Fibroblast of peridontal ligament (primary cell): ENCODE data around the gene HNRNPH3.

Source experiments
- DNase-seq: peaks from one replicate; pipeline ENCODE4 v3.0.0-alpha.2; 2010; ENCODE audit errors: extremely low read depth

The HNRNPH3 gene

DNA sequence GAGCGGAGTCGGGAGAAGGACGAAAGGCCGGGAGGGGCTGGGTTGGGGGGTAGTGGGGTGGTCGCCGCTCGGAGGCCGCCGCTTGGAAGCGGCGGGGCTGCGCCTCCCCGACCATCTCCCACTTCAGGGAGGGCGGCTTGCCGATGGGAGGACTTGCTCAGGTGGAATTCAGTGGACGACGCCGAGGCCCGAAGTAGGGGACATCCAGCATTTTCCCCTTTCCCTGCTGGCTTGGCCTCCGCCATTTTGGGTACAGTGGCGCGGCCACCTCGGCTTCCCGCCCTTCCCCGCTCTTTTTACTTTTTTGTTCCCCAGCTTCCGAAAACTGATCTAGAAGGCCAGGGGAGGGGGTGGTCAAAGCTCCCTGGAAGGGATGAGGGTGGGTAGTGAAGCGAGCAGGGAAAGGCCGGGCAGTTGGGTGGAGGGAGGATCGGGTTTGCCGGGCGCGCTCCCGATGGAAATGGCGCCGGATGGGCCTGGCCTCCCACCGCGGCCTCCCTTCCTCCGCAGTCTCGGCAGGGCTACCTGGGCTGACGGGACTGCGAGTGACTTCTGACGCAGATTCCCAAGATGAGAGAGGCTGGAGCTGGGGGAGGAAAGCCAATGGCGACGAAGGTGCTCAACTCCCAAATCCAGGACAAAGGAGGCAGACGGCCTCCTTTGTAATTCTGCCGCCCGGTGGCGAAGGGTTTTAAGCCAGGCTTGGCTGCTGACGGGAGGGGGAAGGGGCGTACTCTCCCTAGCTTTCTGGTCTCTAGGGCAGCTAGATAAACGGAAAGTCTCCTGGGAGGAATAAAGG is 594 bp downstream of the HNRNPH3 start, which contains the start of gene PBLD:
PBLD (minus strand) TSS at position 670 of the 799 bp plus-strand sequence. CDS start 26,084 bp downstream, outside the sequence.
- peak; percentile 84 for DNase-seq

DNA sequence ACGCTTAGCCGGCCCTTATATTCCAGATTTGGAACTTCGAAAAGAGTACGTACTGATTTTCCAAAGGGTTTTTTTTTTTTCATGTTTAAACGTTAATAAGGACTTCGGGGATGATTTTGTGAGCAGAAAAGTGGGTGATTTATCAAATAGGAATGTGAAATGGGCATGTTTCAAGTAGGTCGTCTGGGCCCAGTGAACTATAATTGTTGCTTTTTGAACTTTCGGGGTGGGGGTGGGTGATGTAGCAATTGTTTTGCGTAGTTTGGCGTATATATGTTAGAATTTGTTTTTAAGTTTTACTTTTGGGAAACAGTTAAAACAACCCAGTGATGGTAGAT is 1.2 kb downstream of the HNRNPH3 start:
- peak; percentile 77 for DNase-seq

DNA sequence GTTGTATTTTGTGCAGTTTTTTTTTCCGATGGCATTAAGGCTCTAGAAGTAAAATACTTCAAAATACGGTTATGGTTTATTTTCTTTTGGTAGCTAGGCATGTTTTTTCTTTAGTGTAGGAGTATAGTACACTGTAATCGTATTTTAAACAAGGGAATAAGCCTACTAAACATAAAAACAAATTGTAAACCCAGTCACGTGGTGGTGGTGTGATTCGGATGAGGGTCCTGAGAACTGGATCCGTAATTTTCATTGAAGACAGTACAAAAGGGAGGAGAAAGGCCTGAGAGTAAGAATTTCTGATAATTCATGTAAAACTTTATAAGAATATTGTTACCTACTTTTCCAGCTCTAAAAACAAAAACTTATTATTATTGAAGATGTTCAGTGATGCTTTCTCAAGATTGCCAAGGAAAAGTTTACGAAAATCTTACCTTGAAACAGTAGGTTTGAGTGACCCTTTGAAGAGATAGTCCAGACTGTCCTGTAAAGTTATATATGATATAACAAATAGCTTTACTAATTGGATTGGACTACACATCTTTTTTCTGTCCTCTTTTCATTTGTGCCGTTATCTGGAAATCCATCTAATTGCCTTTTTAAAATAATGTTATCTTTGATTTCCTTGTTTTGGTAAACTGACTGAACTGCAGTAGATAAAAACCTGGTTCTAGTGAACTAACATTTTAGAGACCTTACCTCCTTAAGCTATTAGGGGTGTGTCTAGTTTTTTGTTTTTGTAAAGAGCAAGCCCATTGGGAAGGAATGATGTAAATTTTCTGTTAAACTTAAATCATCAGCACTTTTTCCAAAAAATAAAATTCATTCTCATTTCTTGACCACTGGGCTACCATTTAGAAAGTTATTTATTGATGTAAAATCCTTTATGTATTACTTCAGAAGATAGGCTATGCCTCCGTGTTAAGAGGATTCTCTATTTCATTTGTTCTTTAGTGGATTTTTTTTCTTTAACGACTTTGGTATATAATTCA is 1.9 kb downstream of the HNRNPH3 start:
- DNase-seq: no peak

DNA sequence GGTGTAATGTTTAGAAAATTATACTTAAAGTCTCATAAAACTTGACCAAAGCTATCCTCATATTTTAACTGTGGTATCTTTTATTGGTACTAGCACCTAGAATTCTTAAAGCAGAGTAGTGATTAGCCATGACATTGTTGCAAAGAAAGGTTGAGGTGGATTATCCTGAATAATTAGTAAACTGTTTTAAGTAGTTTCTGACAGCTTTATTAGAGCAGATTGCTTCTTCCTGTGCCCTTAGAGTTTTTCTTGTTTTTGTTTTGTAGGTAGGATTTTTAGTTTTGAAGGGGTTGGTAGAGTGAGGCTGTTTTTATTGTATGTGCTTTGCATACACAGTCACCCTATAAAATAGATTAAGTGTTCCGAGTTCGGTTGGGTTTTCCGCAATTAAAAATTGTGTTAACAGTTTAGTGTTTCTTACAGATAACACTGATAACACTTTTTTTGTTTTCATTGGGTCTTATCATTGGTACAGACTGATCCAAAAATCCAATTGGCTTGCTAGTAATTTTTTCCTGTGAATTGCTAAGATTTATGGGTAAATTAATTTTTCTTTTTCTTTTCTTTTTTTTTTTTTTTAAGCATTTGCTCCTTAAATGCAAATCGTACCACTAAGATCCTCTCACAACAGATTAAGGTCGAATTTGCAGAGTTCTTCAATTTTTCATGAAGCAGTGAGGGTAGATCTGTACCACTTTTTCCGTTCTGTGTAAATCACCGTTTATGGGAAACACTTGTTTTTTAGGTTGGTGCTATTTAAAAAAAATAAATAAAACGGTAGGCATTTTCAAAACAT is 3.0 kb downstream of the HNRNPH3 start:
- no peak for DNase-seq

DNA sequence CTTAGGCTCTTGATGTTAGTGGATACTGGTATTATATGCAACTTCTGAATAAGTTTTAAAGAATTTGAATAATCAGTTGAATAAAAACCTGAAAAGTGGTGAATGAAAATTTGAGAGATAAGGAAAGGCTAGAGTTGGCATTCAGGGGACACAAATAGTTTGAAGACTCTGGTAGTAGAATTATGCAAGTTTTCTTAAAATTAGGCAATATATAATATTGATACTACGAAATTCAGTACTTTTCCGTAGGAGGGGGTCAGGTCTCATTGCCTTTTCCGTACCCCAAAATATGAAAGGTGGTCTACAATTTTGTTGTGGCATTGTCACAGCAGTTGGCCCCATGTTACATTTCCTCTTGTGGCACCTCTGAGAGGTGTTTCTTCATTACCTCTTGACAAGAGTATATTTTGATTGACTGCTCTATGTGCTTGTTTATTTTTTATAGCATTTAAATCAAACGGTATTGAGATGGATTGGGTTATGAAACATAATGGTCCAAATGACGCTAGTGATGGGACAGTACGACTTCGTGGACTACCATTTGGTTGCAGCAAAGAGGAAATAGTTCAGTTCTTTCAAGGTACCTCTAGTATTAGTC is 5.0 kb downstream of the HNRNPH3 start:
- no peak for DNase-seq

DNA sequence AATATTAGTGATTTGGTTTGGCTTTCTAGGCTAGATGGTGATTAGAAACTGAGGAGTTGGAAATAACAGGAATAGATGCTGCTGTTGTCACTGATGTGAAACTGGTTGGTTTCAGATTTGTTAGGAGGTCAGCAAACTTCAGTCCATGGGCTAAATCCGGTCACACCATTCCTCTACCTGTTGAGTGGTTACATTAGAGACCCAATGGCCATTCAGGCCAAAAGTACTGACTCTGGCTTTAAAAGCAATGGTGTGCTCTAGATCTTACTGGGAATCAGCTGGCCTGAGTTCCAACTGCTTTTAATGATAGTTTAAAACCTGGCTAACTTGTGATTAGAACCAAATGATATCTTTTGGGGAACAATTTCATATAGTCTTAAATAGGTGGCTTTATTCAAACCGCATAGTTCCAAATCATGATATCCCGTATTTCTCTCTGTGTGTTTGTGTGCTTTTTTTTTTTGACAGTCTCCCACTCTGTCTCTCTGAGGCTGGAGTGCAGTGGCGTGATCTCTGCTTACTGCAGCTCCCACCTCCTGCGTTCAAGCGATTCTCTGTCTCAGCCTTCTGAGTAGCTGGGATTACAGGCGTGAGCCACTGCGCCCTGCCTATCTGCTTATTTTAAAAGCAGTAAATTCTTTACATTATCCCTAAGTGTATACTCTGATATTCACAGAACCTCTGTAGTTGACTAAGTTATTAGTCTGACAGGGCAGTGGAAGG is 8.7 kb downstream of the HNRNPH3 start:
- DNase-seq: no peak

DNA sequence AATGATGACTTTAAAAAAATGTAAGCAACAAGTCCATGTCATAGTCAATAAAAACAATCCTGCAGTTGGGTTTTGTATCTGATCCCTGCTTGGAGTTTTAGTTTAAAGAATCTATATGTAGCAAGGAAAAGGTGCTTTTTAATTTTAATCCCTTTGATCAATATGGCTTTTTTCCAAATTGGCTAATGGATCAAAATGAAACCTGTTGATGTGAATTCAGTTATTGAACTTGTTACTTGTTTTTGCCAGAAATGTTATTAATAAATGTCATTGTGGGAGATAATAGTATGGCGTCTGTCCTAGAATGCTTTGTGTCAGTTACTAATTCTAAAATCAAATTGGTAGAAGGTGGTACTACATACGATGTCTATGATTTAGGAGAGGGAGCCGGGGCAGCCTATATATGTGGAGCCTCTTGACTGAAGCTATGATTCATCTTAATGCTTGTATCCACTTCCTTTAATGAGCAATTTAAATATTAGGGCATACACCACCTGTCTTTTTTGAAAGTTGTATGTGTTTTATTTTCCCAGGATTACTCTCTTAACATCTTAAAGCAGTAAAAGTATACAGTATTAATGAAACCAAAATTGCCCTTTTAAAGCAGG is 11.1 kb downstream of the HNRNPH3 start:
- no peak for DNase-seq

DNA sequence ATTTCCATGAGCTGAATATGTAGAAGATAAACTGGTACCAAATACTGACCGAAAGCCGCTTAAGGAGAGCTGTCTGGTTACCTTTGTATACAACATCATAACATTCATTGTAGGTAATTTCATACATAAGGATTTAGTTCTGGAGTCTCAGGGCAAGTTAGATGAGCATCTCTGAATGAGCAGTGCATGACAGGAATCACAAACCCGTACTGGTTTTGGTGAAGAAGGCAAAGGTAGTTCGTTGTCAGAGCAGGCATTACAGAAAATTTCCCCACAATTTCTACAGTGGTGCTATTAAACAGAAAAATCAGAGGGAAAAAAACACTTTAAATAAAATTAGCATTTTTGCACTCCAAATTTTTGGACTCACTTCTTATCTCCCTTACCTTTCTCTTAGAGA is 13.8 kb downstream of the HNRNPH3 start:
- DNase-seq: no peak

DNA sequence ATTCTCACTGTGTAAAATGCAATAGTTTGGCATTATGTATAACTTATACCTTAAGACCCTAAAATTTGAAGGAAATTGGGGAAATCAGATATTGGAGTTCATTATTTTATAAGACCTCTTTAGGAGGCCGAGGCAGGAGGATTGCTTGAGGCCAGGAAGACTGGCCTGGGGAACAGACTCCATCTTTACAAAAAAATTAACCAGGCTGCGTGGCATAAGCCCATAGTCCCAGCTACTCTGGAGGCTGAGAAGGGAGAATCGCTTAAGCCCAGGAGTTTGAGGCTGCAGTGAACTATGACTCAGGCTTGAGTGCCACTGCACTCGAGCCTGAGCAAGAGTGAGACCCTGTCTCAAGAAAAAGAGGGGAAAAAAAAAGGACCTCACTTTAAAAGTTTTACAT is 14.9 kb downstream of the HNRNPH3 start:
- no peak for DNase-seq

DNA sequence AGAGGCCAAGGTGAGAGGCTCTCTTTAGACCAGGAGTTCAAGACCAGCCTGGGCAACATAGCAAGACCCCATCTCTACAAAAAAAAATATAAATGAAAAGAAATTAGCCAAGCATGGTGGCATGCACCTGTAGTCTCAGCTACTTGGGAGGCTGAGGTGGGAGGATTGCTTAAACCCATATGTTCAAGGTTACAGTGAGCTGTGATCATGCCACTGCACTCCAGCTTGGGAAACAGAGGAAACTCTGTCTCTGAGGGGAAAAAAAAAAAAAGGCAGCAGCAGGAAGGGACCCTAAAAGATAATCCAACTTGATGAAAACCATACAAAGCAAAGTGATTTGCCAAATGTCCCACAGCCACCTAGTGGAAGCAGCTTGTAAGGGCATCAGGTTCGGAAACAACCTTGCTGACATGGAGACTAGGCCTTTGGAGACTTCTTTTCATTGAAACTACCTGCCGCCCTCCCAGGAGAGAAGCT is 16.4 kb downstream of the HNRNPH3 start:
- peak; percentile 70 for DNase-seq

DNA sequence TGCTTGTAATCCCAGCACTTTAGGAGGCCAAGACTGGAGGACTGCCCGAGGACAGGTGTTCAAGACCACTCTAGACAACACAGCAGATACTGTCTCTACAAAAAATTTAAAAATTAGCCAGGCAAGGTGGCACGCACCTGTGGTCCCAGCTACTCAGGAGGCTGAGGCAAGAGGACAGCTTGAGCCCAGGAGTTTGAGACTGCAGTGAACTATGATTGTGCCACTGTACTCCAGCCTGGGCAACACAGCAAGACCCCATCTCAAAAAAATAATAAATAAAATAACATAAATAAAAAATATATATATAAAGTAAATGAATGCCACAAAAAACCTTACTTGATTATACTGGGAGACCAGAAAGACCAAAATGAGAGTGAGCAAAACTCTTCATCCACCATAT is 21.7 kb downstream of the HNRNPH3 start:
- DNase-seq: no peak

DNA sequence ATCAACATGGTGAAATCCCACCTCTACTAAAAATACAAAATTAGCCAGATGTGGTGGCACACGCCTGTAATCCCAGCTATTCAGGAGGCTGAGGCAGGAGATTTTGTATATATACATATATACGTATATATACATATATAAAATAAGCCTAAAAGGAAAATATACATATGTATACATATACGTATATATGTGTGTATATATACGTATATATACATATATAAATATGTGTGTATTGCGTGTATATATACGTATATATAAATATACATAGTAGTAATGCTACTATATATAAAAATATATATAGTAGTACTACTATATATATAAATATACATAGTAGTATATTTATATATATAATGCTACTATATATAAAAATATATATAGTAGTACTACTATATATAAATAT is 27.3 kb downstream of the HNRNPH3 start:
- no peak for DNase-seq

DNA sequence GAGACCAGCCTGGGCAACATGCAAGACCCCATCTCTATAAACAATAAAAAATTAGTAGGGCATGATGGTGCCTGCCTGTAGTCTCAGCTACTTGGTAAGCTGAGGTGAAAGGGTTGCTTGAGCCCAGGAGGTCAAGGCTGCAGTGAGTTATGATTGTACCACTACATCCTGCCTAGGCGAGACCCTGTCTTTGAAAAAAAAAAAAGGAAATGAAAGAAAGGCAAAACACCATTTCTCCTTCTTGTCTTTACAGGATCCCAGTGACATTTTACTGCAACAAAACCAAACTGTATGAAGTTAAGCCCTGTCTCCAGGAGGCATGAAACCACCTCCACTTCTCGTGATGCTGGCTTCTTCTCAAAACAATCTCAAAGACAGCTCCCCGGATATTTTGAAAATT is 30.7 kb downstream of the HNRNPH3 start:
- DNase-seq: no peak

DNA sequence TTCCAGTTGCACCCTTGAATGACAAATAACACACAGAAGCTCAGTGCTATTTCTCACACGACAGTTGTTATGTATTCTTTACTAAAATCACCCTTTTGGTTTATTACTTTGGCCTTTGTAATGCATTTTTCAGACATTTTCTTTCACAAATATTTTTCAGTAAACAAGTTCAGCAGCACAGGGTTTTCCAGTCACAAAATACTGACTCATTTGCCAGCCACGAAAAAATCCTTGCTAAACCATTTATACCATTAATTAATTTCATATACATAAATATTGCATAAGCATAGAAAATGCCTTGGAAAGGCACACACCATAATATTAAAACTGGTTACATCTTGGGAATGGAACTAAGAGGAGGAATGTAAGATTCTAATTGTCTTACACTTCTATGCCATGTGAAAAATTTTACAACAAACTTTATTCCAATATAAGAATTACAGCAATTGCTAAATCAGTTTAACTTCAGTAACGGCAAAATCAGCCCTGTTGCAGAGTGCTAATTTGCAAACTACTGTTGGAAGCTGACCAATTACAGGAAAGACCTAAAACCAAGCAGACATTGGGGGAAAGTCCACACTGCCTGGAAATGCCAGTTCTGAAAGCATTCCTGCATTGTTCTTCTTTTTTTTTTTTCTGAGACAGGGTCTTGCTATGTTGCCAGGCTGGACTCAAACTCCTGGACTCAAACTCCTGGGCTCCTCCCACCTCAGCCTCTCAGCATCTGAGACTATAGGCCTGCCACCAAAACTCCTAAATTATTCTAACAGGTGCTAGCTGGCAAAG is 32.4 kb downstream of the HNRNPH3 start:
- DNase-seq: no peak

DNA sequence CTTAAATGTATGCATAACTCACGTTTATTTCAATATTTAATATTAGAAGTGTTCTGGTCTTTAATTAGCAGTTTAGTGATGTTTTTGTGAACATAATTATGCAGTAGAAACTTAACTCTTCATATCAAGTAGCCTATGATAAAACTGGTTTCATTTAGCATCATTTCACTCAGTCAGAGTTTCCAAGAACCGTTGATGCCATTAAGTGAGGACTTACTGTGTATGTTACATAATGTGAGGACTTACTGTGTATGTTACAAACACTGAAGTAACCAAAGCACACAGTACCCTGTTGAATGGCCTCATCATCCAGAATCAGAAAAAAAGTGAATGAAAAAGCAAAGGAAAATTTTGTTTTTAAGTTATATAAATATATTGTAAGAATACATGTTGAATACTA is 33.7 kb downstream of the HNRNPH3 start:
- DNase-seq: no peak

DNA sequence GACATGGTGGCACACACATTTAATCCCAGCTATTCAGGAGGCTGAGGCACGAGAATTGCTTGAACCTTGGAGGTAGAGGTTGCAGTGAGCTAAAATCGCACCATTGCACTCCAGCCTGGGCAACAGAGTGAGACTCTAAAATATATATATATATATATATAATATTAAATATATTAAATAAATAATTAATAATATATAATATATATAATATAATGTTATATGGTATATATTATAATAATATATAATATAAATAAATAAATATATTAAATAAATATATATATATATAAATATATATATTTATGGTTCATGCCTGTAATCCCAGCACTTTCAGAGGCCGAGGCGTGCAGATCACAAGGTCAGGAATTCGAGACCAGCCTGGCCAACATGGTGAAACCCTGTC is 34.7 kb downstream of the HNRNPH3 start:
- no peak for DNase-seq

DNA sequence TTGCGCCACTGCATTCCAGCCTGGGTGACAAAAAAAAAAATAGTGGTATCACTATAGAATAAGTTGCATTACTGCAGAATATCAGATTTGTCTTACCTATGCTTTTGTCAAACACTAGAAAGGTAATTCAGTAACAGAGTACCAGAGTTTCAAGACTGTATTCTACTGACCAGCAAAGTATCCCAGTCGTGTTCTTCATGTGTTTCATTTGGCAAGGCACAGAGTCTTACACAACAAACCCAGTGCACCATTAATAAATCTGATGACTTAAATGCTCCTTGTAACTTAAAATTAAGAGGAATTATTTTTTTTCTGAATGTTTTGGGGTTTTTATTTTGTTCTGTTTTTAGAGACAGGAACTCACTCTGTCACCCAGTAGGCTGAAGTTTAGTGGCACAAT is 35.3 kb downstream of the HNRNPH3 start:
- no peak for DNase-seq

DNA sequence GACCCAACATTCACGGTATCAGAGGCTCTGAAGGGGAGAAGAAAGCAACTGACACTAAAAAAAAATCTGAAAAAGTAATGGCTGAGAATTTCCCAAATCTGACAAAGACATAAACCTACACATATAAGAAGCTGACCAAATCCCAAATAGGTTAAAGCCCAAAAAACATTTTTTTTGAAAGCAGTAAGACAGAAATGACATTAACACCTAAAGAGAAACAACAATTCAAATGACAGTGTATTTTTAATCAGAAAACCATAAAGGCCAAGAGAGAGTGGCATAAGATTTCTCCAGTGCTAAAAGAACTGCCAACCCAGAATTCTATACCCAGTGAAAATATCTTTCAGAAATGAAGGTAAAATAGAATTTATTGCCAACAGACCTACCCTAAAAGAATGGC is 39.7 kb downstream of the HNRNPH3 start:
- DNase-seq: no peak

DNA sequence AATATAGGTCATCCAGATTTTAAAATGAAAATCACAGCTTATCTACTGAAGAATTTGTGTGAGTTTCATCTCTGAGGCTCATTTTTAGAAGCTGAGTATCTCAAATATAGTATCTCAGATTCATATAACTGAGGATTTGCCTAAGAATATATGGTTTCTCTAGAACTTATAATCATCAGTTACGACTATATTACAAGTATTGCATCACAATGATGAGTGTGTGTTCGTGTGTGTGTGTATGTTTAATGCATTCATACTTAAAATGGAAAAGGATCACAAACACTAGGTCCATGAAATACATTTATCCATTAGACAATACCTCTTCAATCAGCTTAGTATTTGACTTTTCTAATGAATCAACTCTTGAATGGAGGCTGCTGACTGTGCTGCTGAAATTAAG is 53.9 kb downstream of the HNRNPH3 start:
- no peak for DNase-seq
